ENCODE data around the gene DNTTIP2. TPM values are rescaled to one million over a fixed set of nuclear protein-coding genes. Genes with fewer than 3 reads are reported as not detected.
"Not testable (repeated sequence)": the region's sequence is repeated elsewhere in the genome, so short reads cannot be mapped to it uniquely, and the experiment has no call there.

DNTTIP2 gene, protein sequence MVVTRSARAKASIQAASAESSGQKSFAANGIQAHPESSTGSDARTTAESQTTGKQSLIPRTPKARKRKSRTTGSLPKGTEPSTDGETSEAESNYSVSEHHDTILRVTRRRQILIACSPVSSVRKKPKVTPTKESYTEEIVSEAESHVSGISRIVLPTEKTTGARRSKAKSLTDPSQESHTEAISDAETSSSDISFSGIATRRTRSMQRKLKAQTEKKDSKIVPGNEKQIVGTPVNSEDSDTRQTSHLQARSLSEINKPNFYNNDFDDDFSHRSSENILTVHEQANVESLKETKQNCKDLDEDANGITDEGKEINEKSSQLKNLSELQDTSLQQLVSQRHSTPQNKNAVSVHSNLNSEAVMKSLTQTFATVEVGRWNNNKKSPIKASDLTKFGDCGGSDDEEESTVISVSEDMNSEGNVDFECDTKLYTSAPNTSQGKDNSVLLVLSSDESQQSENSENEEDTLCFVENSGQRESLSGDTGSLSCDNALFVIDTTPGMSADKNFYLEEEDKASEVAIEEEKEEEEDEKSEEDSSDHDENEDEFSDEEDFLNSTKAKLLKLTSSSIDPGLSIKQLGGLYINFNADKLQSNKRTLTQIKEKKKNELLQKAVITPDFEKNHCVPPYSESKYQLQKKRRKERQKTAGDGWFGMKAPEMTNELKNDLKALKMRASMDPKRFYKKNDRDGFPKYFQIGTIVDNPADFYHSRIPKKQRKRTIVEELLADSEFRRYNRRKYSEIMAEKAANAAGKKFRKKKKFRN
- 38.4 TPM for total RNA-seq

DNA sequence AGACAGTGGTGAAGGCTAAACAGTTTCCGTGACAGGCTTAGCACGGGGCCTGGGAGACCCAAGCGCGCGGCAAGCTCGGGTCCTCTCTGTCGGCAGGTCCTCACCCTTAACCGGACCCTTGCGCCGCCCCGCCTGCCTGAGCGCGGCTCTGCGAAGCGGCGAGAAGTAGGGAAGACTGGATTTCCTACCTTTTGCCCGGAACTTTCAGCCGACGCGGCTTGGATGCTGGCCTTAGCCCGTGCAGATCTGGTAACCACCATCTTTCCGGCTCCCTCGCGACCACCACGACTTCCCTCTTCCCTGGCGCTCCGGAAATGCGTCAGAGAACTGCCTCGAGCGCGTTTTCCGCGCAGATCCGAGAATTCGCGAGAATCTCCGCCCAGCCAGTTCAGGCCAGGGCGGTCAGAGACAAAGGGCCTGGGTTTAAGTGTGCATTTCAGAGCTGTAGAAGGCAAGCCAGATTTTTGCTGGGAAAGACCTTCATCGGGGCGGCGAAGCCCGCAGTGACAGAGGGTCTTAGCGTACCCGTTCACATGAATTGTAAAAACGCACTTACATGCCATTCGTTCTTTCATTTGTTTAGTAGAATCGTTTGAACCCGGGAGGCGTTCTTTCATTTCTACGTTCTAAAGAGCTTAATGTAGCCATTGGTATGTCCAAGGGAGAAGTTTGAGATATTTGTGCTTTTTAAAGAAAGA is at the start of gene DNTTIP2:
DNTTIP2 (minus strand) TSS at position 318 of the 698 bp plus-strand sequence; CDS start at position 260, 58 bp downstream.
- peak; percentile 83 for DNase-seq

DNA sequence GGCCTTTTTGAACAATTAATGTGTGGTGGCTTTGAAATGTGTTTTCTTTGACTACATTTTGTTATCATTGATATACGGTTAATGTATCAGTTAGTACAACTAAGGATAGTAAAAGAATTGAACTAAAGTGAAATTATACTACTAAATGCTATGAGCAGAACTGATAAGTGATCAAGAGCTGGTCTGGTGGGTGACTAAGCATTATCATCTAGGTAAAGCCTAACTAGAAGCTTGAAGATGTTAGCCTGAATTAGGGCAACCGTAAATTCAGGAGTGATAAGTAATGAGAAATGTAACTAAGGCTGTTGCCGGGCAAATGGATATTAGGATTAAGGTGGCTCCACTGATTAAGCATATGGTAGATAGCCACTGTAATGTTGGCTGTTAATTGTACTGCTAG is 46.2 kb upstream of the DNTTIP2 start:
- DNase-seq: no peak

DNA sequence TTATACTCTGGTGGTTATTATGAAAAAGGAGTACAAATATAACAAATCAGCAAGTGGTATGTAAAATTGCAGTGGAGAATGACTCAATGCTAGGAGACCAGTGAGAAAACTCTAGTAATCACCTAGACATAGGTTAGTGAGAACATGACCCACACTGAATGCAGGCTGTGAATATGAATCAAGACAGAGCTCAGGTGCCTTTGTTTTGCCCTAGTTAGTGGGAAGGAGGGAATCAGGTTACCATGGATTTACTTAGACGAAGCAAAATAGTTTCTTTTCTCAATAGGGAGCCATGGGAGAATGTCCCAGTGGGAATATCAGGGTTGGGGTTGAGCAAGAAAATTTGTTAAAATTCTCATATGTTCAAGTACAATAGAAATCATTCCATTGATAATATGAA is 40.8 kb upstream of the DNTTIP2 start:
- DNase-seq: no peak

DNA sequence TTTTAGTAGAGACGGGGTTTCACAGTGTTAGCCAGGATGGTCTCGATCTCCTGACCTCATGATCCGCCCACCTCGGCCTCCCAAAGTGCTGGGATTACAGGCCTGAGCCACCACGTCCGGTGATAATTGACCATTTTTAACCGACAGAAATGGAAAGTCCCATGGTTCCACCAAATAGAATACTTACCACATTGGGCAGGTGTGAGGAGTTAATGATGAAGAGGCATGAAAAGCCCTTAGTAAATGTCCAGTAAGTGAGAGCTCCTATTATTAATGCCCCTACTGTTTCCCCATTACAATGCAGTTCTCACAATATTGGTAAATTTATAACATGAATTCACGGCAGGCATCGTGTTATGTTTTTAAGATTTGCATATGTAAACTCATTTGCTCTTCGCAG is 38.3 kb upstream of the DNTTIP2 start:
- no peak for DNase-seq

DNA sequence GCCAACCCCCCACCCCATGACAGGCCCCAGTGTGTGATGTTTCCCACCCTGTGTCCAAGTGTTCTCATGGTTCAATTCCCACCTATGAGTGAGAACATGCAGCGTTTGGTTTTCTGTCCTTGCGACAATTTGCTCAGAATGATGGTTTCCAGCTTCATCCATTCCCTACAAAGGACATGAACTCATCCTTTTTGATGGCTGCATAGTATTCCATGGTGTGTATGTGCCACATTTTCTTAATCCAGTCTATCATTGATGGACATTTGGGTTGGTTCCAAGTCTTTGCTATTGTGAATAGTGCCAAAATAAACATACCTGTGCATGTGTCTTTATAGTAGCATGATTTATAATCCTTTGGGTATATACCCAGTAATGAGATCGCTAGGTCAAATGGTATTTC is 31.9 kb upstream of the DNTTIP2 start:
- DNase-seq: not testable (repeated sequence)

DNA sequence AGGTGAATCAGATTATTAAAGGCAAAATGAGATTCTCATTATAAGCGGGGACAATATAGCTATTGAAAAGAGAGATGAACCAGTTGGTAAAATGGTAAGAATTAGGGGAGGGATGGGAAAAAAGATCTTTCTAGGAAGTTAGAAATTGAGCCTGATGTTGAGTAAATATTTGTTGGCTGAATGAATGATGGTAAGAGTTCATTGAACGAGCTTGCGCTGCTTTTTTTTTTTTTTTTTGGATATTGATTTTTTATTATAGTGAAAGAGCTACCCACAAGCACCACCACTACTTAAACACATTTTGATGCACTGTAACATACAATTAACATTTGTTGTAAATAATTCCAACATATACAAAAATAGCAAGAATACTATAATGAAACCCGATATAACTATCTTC is 31.3 kb upstream of the DNTTIP2 start:
- DNase-seq: no peak

DNA sequence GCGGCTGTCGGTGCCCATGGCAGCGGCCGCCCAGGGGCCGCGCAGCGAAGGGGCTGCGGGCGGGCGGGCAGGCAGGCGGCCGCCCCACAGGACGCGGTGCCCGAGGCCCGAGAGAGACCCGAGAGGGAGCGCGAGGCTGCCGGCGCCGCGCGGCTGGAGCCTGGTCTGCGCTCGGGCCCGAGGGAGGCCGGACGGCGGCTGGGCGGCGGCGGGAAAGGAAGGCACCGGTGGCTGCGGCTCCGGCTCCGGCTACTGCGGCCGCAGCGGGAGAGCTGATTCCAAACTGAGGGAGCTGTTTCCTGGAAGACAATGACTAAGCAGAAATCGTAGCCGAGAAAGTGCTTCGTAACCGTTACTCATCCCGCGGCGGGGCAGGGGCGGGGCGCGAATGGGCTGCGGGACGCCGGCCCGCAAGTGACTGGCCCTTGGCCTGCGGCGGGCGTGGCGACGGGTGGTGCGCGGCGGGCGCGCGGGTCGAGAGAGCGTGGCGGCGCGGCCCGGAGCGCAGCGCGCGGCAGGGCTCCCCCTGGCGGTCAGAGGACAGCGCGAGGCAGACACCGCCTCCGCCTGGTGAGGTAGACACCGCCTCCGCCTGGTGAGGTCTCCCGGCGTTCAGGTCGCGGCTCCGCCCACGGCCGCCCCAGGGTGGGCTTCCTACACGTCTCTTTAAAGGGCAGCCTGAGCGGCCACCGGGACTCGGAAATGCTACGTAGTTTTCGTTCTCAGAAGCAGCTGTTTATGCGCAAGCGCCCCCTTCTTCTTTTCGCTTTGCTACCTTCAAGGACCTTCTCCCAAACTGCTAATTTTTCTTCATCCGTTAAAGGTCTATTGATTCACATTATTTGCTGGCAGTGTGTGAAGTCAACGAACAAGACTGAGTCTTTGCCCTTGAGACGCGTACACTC is 30.4 kb upstream of the DNTTIP2 start, which contains the start of gene GCLM:
GCLM (minus strand) TSS at position 285 of the 905 bp plus-strand sequence; CDS start at position 18, 267 bp downstream.
- peak; percentile 84 for DNase-seq

DNA sequence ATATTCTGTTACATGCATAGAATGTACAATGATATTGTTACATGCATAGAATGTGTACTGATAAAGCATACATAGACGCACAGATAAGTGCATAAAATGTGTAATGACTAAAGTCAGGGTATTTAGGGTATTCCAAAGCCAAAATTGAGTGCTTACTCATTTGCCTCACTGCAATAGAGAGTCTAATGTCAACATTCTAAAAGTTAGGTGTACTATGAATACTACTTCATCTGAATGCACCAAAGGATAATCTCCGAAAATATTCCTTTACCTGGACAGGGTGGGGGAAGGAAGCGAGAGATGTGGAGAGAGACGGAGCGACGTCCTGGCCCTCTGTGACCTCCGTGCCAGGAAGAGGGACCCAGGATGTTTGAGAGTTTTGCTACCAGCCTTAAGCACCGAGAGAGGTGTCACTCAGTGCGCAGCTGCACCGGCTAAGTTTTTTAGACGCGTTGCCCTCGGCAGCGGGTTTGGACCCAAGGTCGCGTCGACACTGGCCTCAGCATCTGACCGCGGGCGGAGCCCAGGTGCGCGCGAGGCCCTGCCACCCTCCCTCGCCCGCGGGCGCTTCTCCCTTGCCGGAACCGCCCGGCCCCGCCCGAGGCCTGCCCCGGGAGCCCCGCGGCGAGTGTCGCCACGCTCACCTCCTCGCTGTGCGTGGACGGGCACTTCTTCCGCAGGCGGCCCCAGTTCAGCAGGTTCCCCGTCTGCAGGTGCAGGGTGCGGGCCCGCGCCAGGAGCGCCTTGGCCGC is 29.6 kb upstream of the DNTTIP2 start:
- no peak for DNase-seq

DNA sequence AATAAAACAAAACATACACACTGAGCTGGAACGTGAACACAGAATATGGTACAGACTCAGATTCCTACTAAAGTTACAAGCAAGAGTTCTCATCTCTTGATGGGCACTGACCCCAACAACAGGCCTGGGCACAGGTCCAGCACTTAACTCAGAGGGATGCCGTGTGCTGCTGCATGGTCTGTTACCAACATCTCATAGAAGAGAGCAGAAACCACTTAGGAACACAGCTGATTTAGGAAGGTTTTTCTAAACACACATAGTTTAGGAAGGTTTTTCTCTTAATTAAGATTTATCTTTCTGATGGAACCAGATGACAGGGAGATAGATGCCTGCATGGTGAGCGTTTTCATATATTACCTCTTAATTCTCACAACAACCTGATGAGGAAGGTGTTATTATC is 28.7 kb upstream of the DNTTIP2 start:
- DNase-seq: no peak

DNA sequence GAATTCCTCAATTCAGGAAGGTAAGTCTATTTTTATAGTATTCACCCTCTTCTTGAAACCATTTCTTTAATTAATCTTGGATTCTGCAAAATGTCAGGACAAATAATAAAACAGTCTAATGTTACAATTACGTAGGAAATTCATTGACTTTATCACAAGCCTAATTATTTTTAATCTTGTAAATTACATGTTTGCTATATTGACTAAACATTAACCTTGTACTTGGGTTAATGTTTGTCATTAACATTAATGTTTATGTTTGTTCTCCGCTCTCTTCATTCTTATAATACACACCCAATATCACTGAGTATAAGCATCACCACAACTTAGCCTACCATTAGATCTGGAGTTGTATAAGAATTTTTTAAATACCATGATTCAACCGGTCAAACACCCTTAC is 27.5 kb upstream of the DNTTIP2 start:
- DNase-seq: no peak

DNA sequence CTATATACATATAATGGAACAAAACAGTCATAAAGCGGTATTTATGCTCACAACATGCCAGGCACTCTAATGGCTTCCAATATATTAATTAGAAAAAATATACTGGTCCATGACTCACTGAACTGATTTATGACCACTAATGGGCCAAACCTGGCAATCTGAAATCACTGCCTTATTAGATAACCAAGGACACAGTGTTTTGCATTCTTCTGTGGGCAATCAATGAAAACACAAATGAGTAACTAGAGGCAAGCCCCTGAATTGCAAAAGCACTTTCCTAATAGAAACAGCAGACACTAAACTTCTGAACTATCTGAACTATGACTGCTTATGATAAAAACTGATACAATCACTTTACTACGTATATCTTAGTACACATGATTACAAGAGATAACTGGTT is 26.7 kb upstream of the DNTTIP2 start:
- no peak for DNase-seq

DNA sequence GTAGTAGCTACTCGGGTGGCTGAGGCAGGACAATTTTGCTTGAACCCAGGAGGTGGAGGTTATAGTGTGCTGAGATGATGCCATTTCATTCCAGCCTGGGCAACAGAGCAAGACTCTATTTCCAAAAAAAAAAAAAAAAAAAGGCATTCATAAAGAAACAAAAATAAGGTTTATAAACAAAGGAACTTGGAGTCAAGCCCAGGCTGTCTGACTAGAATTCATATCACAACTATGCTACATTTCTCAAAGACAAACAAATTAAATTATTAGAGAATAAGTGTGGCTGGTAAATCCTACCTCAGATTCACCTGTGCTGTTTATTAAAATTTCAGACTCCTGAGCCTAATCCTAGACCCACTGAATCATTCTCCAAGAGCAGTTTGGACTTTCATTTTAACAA is 26.0 kb upstream of the DNTTIP2 start:
- no peak for DNase-seq

DNA sequence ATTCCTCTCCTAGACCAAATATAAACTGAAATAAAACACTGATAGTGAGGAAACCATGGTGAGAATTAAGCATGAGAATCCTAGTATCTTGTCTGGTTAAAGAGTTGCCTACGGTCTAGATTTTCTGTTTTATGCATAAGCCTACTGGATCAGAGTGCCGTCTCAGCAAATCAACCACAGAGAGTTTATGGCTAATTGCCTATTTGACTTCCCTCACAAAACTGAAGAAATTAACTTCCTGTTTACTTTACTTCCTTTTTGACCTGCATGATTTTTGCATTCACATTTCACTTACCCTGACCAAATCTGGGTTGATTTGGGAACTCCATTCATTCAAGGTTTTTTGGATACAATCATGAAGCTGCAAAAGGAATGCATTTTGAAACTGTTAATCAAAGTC is 25.2 kb upstream of the DNTTIP2 start:
- DNase-seq: no peak

DNA sequence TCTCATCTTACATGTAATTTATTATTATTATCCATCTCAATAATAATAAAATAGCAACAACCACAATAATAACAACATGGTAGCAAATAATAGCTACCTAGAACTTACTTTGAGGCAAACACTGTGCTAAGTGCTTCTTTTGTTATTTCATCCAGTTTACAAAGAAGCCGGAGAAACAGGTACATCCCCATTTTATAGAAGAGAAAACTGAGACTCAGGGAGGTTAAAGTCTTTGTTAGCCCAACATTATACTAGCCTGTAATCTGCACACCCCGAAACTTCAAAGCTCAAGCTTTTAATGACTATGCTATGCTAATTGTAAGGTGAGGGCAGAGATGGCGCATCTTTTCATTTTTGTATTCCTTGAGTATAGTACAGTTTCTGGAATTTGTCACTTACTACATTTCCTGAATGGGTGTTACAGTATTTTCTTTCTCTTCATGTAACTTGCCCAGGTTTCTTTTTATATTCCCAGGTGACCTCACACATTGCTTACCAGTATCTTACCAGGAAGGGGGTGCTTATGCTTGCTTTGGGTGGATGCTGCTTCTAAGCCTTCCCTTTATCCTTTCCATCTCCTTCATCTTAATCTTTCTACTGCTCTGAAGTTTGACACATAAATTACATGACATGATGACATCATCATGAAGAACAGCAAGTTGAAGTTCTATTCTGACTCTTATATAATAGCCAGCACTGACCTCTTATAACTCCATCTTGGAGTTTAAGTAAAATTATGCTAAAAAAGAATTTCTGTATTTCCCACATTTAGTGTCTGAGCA is 21.9 kb upstream of the DNTTIP2 start:
- no peak for DNase-seq

DNA sequence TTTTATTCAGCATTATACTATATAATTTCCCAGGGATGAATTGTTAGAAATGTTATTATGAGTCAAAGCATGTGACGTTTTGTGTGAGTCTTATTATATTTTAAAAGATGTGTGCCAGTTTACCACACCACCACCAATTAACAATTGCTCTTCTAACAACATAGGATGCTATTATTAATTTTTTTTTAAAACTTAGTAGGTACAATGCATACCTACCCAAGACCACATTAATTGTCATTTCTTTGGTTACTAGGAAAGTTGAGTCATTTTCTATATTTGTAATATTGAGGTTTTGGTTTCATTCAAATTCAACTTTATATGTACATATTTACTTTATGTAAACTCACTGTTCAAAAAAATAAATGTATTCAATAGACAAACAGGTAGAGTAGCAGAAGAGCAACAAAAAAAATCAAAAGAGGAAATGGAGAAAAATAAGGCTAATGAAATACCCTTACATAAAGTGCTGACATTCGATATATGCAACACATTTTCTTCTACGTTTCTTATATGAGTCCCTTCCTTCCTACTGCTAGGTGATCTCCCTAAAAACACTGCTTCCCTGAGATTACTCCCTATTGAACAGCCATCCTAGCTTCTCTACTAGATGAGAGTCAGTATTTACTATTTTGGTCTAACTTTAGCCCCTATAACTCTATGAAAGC is 20.7 kb upstream of the DNTTIP2 start:
- DNase-seq: no peak

DNA sequence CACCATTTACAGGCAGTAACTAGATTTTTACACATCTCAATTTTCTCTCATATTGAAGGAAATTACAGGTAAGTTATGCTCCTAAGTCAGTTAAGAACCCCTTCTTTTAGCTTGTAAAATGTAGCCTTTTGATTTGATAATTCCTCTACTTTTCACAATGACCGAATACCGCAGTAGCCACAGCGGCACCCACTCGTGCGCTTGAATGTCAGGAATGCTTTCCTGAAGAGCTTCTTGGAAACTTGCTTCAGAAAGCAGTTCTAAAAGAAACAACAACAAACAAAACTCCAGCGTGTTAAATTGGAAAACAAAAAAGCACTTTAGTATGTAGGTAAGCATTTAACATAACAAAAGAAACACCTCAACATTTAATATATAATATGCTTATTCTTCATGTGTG is 9.9 kb upstream of the DNTTIP2 start:
- DNase-seq: no peak

DNA sequence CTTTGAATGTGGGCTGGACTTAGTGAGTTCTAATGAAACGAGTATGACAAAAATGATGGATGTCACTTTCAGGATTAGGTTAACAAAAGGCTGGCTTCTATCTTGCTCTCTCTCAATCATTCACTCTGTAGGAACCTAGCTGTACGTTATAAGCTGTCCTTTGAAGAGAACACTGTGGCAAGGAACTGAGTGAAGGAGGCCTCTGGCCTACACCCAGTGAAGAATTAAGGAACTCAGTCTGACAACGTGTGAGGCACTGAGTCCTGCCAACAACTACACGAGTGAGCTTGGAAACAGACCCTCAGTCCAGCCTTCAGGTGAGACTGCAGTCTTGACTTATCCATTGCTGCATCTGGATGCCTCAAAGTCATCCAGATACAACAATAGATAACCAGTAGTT is 3.3 kb upstream of the DNTTIP2 start:
- no peak for DNase-seq

DNA sequence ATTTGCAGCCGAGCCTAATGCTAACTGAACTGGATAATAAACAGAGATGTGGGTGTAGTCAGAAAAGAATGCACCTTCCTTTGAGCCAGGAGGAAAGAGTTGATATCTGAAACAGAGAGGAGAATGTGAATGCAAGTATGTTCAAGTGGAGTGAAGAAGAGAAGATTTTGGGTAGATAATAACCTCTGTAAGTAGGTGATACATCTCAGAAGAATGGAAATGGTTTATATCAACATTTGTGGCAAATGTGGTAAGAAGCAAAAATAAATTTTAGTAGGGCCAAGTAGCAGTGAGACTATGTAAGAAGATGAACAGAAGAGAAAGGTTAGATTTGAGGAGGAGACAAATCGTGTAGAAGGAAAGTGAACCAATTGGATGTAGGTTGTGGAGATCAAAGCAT is 1.7 kb upstream of the DNTTIP2 start:
- no peak for DNase-seq

DNA sequence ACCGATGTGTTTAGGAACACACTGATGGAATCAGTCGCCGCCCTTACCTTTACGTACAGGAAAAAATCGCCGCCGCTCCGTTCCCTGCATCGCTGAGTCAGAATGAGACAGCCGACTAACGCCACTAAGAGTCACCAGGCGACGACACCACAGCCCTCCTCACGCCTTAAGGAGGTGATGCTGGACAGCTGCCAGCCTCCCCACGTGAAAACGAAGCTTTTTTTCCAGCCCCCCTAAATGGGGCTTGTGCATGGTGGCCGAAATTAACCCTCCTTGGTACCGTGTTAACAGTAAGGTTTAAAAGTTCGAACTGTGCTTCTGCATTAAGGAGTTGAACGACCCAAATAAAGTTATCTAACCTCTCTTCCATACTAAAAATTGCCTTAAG is 511 bp downstream of the DNTTIP2 start:
- peak; percentile 7 for DNase-seq

DNA sequence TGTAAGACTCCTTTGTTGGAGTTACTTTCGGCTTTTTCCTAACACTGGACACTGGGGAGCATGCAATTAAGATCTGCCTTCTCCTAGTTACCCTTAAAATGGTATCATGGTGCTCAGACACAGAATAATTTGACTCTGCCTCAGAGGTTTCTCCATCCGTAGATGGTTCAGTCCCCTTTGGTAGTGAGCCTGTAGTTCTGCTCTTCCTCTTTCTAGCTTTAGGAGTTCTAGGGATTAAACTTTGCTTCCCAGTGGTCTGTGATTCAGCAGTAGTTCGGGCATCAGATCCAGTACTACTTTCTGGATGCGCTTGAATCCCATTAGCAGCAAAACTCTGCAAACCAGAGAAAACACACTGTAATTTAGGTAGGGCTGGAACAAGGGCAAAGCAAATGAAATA is 1.5 kb downstream of the DNTTIP2 start:
- DNase-seq: no peak

Data from occipital lobe (tissue), 2 donors.